Esophagus (tissue), 2 donors: Measurements from ENCODE around the gene EVPL. TPM values are rescaled to one million over a fixed set of nuclear protein-coding genes. Genes with fewer than 3 reads are reported as not detected.

Experiments
- H3K27ac ChIP-seq, 2 donors: one replicate each; pipeline ENCODE4 v1.5.1; 2013; ENCODE audit warnings: low read depth in 2 of 2, mild to moderate bottlenecking in 2 of 2, inconsistent platforms in 1 of 2, low read length in 1 of 2, moderate library complexity in 1 of 2
- H3K27me3 ChIP-seq, 2 donors: one replicate each; pipeline ENCODE4 v1.6.1; 2013; ENCODE audit warnings: low read length in 2 of 2, control low read depth in 1 of 2, mild to moderate bottlenecking in 1 of 2; ENCODE audit not compliant: insufficient read depth in 2 of 2, control insufficient read depth in 1 of 2
- H3K36me3 ChIP-seq, 2 donors: one replicate each; pipeline ENCODE4 v1.6.1; 2013; ENCODE audit warnings: low read length in 1 of 2; ENCODE audit not compliant: control insufficient read depth in 2 of 2, insufficient read depth in 2 of 2
- H3K4me1 ChIP-seq, 2 donors: one replicate each; pipeline ENCODE4 v1.6.1; 2013; ENCODE audit warnings: low read length in 1 of 2; ENCODE audit not compliant: control insufficient read depth in 2 of 2, insufficient read depth in 2 of 2
- H3K4me3 ChIP-seq, 2 donors: one replicate each; pipeline ENCODE4 v1.5.1; 2013; ENCODE audit warnings: low read length in 2 of 2, mild to moderate bottlenecking in 2 of 2, low read depth in 1 of 2, moderate library complexity in 1 of 2
- H3K9me3 ChIP-seq, 2 donors: one replicate each; pipeline ENCODE4 v1.6.1; 2013; ENCODE audit warnings: mild to moderate bottlenecking in 2 of 2, low read depth in 1 of 2, low read length in 1 of 2, moderate library complexity in 1 of 2; ENCODE audit not compliant: control insufficient read depth in 2 of 2, insufficient read depth in 1 of 2
- WGBS, 2 donors: extraction: QIAGEN DNeasy Blood & Tissue Kit; methylation state at CpG; one replicate each; pipeline ENCODE4 v1.1.7; 2013; 5-methylcytosine and 5-hydroxymethylcytosine counted together
- polyA plus RNA-seq, 2 donors: library from polyadenylated mRNA; stranded (reverse); fragments of 200-250 nt; gene quantifications; one replicate each; pipeline ENCODE4 v1.2.3, GENCODE V29; 2013
- donor health status: healthy with polysubstance abuse.
- donor health status: Bipolar disorder and iron deficiency.

The EVPL gene
- polyA plus RNA-seq, 2 donors: 229 to 425 TPM

DNA sequence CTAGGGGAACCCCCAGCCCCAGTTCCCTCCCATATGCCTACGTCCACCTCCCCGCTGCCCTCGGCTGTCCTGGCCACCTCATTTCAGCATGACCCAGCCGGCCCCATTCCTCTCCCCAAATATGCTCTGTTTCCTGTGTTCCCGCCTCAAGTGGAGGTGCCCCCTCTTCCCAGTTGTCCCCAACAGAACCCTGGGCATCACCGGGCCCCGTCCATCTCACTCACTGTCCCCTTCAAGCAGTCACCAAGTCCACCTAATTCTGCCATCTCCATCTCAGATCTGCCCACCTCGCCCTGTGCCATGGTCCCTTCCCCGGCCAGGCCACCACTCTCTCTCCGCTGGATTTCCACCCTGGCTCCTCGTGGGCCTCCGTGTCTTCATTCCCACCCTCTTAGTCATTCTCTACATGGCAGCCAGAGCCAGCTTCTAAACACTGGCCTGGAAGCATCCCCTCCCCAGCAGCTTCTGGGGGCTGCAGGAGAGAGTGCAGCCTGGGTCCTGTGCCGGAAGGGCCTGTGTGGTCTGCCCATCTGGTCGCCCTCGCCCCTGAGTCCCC, 13.7 kb downstream of the EVPL start:
- 82 to 85% methylated on average over 15 of the region's 15 CpGs for WGBS, 2 donors
- Histone ChIP-seq H3K27ac (no peak overlapping the region), H3K36me3 (peaks cover 9 to 73% of the 10 kb centered on the region in 2 donors), H3K9me3 (no peaks in the 10 kb centered on the region), H3K4me3 (no peak overlapping the region), H3K27me3 (no peaks in the 10 kb centered on the region), H3K4me1 (peaks cover 4 to 7% of the 10 kb centered on the region in 2 donors)

DNA sequence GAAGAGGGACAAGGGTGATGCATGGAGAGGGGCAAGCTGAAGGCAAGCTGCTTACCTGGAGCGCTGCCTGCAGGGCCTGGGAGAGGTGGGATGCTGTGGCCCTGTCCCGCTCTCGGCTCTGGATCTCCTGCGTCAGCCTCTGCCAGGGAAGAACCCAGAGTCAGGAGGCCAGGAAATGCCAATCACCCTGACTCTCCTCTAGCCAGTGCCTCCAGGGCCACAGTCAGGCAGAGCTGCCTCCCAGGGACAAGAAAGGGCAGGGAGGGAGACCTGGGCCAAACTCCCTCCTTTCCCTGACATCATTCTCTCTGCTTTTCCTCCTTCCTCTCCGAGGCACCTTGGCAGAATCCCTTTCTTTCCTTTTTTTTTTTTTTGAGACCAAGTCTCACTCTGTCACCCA, 15.2 kb downstream of the EVPL start:
- peaks cover 4 to 7% of the 10 kb centered on the region in 2 donors for H3K4me1 ChIP-seq
- no peak overlapping the region for H3K4me3 ChIP-seq
- no peak overlapping the region for H3K27ac ChIP-seq
- 85% methylated on average over 5 of the region's 5 CpGs for WGBS, 2 donors
- H3K9me3 ChIP-seq: no peaks in the 10 kb centered on the region
- H3K27me3 ChIP-seq: no peaks in the 10 kb centered on the region
- peaks cover 9 to 74% of the 10 kb centered on the region in 2 donors for H3K36me3 ChIP-seq

DNA sequence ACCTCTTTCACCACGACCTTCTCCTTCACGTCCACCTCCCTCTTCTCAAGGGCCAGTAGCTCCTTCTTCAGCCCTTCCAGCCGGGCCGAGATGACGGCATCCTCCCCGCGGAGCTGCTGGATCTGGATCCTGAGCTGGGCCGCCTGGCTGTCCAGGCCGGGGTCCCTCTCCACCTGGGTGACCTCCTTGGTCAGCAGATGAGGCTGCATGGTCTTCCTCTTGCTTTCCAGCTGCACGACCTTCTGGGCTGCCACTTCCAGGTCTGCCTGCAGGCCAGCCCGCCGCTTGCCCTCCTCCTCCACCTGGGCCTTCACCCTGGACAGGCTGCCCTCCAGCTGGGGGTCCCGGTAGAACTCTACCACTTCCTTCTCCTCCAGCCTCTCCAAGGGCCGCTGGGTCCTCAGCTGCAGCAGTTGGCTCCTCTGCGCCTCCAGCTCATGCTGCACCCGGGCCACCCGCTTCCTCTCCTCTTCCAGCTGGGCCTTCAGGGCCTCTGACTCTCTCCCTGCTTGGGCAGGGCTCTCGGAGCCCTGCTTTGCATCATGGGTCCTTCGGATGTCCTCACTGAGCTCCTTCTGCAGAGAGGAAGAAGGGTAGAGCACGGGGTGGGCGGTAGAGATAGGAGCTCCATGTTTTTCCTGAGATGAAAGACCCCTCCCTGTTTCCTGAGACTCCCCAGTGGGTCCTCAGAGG, 17.0 kb downstream of the EVPL start:
- WGBS, 2 donors: 87 to 89% methylated on average over 21 of the region's 21 CpGs
- Histone ChIP-seq H3K4me1 (peaks cover 4 to 7% of the 10 kb centered on the region in 2 donors), H3K9me3 (no peaks in the 10 kb centered on the region), H3K36me3 (peaks cover 9 to 67% of the 10 kb centered on the region in 2 donors), H3K4me3 (no peak overlapping the region), H3K27me3 (no peaks in the 10 kb centered on the region), H3K27ac (no peak overlapping the region)

DNA sequence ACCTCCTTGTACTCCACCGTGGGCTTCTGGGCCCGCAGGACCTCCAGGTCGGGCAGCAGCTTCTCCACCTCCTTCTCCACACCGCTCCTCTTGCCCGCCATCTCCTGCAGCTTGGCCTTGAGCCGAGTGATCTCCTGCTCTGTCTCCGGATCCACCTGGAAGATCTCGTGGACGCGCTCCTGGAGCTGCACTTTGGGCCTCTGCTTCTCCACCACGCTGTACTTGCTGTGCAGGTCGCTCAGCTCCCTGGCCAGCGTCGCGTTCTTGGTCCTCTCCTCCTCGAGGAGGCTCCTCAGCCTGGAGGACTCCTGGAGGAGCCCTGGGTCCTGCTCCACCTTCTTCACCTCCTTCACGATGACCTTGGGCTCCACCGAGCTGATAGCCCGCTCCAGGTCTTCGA, 17.7 kb downstream of the EVPL start:
- no peaks in the 10 kb centered on the region for H3K9me3 ChIP-seq
- no peaks in the 10 kb centered on the region for H3K4me1 ChIP-seq
- 92 to 94% methylated on average over 20 of the region's 20 CpGs for WGBS, 2 donors
- H3K27me3 ChIP-seq: no peaks in the 10 kb centered on the region
- H3K36me3 ChIP-seq: peaks cover 9 to 66% of the 10 kb centered on the region in 2 donors
- H3K4me3 ChIP-seq: no peak overlapping the region
- H3K27ac ChIP-seq: no peak overlapping the region

DNA sequence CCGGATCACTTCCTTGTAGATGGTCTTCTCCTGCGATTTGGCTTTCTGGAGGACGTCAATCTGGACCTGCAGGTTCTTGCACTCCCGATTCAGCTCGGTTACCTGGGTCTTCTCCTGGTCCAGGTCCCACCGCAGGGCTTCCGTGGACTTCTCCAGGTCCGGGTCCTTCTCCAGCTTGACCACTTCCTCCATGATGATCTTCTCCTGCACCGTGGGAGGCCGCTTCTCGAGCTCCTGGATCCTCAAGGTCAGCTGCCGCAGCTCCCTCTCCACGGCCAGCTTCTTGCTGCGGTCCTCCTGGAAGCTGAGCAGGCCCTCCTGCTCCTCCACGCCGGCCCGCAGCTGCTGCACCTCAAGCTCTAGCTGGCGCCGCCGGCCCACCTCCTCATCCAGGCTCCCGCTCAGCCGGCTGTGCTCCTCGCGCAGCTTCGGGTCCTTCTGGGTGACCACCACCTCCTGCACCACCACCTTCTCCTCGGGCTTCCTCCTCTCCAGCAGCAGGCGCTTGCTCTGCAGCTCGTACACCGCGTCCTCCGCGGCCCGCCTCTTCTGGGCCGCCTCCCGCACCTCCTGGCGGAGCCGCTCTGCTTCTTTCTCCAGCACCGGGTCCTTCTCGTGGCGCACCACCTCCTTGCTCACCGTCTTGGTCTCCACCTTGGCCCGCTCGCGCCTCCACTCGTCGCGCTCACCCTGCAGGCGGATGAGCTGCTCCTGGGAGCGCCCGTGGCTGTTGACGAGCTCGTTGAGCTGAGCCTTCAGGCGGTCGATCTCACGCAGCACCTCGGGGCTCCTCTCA, 18.3 kb downstream of the EVPL start:
- no peak overlapping the region for H3K4me3 ChIP-seq
- 92 to 96% methylated on average over 56 of the region's 56 CpGs for WGBS, 2 donors
- H3K36me3 ChIP-seq: peaks cover 5 to 63% of the 10 kb centered on the region in 2 donors
- no peaks in the 10 kb centered on the region for H3K4me1 ChIP-seq
- no peak overlapping the region for H3K27ac ChIP-seq
- no peaks in the 10 kb centered on the region for H3K27me3 ChIP-seq
- H3K9me3 ChIP-seq: no peaks in the 10 kb centered on the region

DNA sequence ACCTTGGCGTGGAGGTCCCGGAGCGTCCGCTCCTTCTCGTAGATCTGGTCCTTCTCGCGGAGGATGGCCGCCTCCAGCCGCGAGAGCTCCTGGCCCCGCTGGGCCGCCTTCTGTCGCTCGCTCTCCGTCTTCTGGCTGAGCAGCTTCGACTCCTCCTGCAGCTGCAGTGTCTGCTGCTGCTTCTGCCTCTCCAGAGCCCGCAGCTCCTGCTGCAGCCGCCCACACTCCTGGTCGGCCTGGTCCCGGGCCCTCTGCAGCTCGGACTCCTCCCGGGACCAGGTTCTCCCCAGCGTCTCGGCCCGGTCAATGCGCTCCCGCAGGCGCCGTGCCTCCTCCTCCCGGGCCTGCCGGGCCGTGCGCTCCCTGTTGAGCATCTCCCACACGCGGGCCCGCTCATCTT, 18.9 kb downstream of the EVPL start:
- Histone ChIP-seq H3K36me3 (peaks cover 4 to 57% of the 10 kb centered on the region in 2 donors), H3K4me1 (no peaks in the 10 kb centered on the region), H3K27me3 (no peaks in the 10 kb centered on the region), H3K27ac (no peak overlapping the region), H3K4me3 (no peak overlapping the region), H3K9me3 (no peaks in the 10 kb centered on the region)
- 92 to 93% methylated on average over 32 to 36 of the region's 36 CpGs for WGBS, 2 donors

DNA sequence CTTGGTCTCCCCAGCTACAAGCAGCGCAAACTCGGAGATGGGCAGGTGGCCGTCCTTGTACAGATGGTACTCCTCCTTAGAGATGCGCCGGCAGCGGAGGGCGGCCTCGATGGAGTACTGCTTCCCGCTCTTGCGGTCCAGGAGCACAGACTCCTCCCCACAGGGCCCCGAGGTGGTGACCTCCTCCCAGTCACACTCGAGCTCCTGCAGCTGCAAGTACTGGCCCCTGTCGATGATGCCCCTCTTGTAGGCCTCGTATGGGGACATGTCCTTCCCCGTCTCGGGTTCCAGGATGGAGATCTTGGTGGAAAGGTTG, 19.3 kb downstream of the EVPL start:
- WGBS, 2 donors: 82 to 84% methylated on average over 16 of the region's 16 CpGs
- no peaks in the 10 kb centered on the region for H3K9me3 ChIP-seq
- no peaks in the 10 kb centered on the region for H3K27me3 ChIP-seq
- H3K36me3 ChIP-seq: peaks cover 4 to 56% of the 10 kb centered on the region in 2 donors
- H3K4me1 ChIP-seq: no peaks in the 10 kb centered on the region
- no peak overlapping the region for H3K27ac ChIP-seq
- no peak overlapping the region for H3K4me3 ChIP-seq

DNA sequence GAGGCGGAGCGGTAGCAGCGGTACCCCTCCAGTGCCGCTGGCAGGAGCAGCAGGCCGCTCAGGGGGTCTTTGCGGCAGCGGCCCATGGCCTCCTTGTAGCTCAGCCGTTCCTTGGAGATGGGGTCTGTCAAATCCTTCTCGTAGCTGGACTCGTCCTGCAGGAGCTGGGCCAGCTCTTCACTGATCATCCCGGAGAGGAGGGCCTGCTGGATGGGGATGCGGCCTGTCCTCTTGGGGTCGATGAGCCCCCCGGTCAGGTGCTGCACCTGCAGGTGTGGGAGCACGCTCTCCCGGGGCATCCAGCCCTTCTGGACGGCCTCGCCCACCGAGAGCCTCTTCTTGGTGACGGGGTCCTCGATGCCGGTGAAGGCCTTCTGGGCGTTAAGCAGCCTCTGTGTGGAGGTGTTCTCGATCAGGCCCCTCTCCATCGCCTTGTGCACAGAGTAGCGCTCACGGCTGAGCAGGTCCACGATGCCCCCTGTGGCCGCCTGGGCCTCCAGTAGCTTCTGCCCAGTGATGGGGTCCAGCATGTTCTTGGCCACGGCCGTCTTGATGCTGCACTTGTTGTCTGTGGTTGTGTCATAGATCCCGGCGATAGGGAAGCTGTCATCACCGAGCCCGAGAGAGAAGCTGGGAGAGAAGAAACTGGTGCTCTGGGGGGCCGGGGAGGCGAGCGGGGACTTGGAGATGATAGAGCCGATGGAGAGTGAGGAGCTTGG, 19.8 kb downstream of the EVPL start:
- H3K27me3 ChIP-seq: no peaks in the 10 kb centered on the region
- no peak overlapping the region for H3K4me3 ChIP-seq
- no peaks in the 10 kb centered on the region for H3K4me1 ChIP-seq
- no peaks in the 10 kb centered on the region for H3K9me3 ChIP-seq
- H3K36me3 ChIP-seq: peaks cover 4 to 57% of the 10 kb centered on the region in 2 donors
- no peak overlapping the region for H3K27ac ChIP-seq
- 89 to 91% methylated on average over 39 of the region's 39 CpGs for WGBS, 2 donors

DNA sequence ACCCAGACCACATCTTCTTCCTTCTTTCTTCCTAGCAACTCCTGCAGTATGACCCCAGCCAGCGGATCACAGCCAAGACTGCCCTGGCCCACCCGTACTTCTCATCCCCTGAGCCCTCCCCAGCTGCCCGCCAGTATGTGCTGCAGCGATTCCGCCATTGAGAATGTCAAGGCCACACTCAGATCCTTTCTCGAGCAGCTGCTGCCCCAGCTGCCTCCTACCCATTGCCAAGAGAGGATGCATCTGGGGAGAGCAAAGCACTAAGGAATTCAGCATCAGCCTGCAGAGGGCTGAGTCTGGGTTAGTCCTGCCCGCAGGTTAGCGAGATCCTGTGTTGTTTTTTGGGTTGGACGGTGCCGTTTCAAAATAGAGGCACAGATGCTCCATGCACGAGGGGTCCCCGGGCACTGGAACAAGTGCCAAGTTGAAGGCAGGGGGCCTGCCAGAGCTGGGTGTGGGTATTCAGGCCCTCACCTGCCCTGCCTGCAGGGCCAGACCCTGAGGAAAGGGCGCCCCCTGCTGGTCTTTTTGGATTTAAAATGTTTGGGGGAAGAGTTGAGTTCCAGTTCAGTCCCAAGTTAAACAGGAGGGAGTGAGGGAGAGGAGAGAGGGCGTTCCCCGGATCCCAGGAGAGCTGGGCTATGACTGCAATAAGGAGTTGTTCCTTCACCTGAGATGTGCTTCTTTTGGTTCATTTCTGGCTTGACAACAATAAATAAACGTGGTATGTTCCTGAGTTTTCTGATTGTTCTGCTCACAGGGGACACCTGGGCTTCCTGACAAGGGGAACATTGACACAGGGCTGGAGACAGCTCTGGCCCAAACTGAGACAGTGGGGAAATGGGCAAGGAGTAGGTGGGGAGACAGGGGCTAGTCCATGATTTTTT, 21.6 kb downstream of the EVPL start:
- Histone ChIP-seq H3K27ac (peak overlapping the region in 1 of 2 donors; percentile 35), H3K9me3 (no peaks in the 10 kb centered on the region), H3K4me1 (no peaks in the 10 kb centered on the region), H3K27me3 (no peaks in the 10 kb centered on the region), H3K36me3 (peaks cover 3 to 55% of the 10 kb centered on the region in 2 donors), H3K4me3 (no peak overlapping the region)
- 44 to 48% methylated on average over 16 of the region's 16 CpGs for WGBS, 2 donors
